CD4-positive, alpha-beta T cell treated with Interleukin-15 for 1 hour (primary cell): ENCODE measurements around the gene MEG3.

Experiments
- DNase-seq: peaks from one replicate; pipeline ENCODE4 v3.0.0-alpha.2; 2020

The MEG3 gene

DNA sequence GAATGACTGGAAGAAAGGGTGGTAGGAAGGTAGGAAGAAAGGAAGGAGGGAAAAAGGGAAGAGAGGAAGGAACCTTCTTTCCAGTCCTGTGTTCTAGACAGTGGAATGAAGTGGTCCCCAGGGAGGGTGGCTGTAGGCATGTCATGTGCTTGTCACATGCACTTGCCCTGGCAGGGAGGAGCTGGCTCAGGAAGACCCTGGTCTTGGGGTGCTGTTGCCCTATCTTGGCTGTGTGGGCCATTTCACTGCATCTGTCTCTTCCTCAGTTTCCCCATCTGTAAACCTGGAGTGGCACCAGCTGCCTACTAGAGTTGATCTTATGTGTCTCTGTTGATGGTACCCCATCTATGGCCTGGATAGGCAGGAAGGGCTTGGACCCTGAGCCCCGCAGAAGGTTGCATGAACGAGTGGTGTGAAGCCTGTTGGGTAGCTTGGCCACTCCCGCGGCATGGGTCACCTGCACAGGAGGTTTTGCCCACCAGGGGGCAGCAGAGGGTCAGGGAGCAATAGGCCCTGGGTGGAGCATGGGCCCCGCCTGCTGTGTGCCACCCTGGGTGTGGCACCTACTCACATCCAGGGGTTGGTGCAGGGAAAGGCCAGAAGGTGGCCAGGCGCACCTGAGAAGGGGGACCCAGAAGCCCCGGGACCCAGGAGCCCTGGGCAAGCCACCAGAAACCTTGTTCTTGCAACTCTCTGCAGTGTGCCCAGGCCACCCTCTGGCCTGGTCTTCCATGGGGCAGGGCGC, 25.1 kb downstream of the MEG3 start:
- peak; percentile 64 for DNase-seq

DNA sequence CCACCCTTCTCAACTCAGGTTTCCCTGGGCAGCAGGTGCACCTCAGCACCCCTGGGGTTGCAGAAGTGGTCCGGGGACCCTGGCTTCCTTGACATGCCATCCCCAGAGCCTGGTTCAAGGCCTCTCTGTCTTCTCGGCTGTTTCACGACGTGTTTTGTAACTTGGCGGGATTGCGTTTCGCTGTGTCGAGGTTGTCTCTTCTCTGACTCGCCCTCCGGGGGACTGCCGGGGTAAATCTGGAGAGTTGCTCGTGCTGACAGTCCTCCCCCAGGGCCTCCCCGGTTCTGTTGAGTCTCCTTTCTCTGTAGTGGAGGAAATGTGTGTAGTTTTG, 25.6 kb downstream of the MEG3 start:
- no peak for DNase-seq

DNA sequence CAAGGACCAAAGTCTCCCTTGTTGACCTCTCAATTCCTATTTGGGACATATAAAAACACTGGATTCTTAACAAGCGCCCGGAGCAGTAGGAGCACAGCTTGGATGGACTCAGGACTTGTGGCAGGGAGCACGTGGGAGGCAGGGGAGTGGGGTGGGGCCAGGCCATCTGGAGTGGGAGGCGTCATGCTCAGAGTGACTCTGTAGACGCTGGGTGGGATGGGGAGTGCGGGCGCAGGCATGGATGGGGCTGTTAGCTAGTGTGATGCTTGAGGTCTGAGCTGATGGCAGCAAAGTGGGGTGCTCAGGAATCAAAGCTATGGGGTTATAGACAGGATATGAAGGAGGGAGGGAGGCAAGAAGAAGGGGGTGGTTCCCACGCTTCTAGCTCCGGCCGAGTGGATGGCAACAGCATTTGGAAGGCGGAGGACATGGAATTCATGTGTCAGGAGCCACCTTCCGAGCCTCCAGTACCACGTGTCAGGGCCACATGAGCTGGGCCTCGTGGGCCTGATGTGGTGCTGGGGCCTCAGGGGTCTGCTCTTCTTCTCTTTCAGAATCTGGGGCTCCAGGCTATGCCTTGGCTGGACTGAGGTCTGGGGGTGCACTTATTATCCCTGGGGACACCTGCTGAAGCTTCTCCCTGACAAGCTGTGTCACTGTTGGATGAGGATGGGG, 26.2 kb downstream of the MEG3 start:
- no peak for DNase-seq

DNA sequence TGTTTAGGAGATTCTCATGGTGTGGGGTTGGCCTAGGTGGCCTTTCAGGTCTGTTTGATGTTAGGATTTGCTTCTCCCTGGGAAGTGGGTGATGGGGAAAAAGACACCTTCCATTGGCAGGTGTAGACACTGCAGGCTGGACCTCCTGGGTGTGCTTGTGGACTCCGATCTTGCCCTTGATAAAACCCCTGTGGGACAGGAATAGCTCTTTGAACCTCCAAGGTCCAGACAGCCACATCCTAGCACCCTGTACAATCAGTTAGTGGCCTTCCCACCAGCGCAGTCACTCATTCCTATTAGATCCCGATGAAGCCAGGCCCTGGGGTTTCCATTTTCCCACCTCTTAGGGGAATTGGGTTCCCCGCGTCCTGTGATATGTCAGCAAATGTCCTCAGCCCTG, 28.5 kb downstream of the MEG3 start:
- DNase-seq, result no peak

DNA sequence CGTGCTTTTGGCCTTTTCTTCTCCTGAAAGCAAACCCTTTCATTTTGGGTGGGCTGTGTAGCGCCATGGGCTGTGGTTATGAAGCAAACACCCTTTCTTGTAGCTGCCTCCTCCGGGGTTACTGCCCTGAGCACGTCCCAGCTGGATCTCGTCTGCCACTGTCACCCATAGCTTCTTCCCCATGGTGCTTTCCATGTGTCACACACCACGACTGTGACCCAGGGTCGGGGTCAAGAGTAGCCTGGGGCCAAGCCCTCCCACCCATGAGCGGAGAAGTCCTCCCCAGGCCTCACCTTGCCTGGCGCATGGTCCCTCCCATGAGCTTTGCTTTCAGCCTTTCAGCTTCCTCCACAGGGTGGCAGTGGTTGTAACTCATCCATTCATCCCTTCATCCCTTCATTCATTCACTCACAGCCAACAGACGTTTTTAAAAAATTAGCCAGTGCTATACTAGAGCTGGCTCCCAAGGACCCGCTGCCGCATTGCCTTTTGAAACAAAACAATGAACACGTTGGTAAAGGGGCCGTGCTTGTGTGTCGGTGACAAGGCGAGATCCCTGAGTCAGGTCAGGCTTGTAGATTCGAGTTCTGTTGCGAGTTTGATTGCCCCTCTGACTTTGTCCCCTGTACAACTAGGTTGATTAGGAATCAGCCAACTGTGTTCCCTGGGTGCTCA, 29.5 kb downstream of the MEG3 start:
- DNase-seq, result no peak

DNA sequence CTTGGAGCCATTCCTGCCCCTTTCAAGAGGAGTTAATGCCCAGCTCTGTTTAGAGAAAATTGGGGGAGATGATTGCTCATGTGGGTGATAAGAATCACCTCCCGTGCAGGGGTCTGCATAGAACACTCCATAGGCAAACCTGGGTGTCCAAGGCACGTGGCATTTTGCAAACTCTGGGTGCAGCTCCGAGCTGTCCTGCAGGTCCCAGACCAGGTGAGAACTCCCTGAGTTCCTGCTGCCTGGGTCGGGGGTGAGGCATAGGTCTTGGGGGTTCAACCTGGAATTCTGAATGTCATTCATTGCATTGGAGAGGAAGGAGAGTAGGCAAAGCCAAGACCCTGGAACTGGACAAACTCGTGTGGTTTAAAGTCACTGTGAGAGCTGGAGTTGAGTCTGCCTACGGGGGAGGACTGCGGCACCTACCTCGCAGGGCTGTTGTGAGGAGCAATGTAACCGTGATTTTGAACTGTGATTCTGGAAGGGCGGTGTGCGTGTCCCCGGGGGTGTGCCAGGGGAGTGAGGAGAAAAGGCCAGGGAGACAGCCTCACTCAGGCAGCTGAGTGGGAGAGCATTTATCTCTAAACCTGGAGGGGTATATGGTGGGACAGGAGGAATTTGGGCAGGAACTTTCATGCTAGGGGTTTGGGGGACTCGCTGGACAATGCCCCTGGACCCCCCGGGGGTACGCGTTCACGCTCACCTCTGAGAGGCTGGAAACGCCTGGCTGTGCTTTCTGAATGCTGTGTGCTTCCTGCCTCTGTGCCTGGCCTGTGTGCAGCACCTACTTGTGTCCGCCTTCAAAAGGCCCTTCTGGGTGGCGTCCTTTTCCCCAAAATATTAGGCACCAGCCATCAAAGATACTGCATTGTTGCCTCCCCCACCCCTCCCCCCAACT, 30.4 kb downstream of the MEG3 start:
- no peak for DNase-seq

DNA sequence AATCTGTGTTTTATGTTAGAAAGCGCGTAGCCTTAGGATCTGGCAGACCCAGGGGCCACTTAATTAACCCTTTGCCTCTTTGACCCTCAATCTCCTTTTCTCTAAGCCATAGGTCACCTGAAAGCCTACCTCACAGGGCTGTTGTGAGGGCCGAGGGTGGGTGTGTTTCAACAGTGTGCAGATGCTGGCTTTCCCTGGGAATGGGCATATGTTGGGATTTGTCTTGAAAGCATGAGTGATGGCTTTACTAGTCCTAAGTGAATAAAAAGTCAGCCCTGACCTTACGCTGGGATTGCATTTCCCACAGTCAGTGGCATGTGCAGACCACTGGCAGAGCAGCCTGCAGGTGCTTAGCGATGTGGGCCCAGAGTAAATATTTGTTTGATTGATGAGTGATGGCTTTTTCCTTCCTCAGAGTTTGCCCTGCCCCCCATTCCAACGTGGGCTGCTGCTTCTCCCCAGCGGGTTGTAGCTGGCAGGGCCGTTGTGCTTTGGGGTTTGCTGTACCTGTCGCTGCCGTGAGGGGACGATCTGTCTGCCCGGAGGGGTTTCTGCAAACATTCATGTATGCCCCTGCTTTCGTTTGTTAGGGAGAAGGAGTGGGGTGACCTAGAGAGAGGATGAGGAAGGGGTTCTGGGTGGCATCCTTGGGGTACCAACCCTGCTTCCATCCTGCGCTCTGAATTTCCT, 31.5 kb downstream of the MEG3 start:
- no peak for DNase-seq

DNA sequence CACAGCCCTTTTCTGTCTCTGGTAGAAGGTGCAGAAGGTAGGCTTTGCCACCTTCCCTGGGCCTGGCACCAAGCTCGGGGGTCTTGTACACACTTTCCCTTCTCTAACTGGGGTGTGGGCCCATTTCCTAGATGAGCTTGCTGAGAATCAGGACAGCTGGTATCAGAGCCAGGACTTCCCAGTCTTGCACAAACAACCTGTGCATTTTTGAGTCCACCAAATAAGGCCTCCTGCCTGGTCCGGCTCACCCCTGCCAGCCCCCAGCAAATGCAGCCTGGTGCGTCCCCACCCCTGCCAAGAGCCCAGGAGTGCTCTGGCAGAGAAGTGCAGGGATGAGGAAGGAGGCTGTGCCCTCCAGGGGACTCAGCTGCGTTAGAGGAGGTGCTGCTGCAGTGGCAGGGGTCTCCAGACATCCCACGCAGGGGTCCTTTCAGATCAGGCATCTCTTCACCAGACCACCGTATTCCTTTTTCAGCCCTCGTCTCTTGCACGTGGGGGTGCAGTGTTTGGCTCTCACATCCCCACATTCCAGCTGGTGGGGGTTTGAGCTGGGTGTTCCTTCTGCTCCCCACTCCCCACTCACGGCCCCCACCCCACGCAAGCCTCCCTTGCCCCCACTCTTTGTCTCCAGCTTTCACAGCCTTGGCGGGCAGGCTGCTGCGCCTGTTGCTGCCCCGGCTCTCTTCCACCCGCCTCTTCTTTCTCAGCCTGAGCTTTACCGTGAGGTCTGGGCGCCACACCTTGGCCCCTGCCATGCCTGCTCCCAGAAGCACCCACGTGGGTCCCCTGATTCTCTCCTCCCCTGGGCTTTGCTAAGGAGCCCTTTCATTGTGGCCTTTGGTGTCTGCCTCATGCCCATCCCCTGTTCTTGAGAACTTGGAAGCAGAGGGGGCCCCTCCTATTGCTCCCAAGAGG, 32.3 kb downstream of the MEG3 start:
- no peak for DNase-seq

DNA sequence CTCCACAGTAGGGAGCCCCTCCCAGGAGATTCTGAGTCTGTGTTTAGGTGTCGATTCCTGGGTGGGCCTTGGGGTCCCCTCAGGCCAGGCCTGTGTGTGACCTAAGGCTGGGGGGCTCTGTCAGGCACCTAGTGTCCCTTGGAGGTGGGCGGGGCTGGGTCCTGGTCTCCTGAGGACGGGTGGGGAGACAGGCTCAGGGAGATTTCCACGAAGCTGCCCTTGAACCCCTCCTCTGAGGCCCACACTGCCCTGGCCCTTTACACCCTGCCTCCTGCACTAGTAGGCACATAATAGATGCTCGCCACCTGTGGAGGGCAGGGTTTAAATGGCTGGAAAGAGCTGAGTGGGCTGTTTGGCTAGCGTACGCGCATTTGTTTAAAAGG, 32.9 kb downstream of the MEG3 start:
- no peak for DNase-seq

DNA sequence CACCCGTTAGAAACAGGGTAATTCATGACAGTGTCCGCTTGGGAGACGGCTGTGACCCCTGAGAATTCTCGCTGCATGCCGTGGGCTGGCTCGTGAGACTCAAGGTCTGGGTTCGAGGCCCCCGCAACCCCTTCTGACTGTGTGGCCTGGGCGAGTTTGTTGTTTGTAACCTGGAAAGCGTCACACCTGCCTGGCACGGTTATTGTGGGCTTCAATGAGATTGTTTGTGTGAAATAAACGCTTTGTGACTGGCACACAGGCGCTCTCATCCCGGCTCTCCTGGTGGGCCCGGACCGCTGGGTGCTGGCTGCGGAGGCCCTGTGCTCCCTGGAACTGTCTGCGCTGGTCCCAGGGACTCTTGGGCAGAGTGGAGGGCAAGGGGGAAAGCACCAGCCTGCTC, 33.9 kb downstream of the MEG3 start:
- DNase-seq, result no peak

DNA sequence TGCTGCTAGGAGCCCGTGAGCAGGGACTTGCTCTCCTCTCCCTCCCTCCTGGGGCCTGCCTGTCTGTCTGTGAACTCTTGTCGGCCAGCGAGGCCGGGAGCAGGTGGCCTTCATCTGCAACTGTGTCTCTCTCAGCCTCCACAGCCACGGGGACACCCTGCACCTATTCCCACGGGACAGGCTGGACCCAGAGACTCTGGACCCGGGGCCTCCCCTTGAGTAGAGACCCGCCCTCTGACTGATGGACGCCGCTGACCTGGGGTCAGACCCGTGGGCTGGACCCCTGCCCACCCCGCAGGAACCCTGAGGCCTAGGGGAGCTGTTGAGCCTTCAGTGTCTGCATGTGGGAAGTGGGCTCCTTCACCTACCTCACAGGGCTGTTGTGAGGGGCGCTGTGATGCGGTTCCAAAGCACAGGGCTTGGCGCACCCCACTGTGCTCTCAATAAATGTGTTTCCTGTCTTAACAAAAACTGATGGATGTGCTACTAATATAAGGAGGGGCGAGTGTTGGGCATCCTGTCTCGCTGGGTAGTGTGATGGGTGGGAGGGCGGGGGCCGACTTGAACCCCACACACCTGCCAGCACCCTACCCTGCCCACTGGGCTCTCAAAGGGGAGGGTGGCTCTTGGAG, 34.8 kb downstream of the MEG3 start:
- no peak for DNase-seq

DNA sequence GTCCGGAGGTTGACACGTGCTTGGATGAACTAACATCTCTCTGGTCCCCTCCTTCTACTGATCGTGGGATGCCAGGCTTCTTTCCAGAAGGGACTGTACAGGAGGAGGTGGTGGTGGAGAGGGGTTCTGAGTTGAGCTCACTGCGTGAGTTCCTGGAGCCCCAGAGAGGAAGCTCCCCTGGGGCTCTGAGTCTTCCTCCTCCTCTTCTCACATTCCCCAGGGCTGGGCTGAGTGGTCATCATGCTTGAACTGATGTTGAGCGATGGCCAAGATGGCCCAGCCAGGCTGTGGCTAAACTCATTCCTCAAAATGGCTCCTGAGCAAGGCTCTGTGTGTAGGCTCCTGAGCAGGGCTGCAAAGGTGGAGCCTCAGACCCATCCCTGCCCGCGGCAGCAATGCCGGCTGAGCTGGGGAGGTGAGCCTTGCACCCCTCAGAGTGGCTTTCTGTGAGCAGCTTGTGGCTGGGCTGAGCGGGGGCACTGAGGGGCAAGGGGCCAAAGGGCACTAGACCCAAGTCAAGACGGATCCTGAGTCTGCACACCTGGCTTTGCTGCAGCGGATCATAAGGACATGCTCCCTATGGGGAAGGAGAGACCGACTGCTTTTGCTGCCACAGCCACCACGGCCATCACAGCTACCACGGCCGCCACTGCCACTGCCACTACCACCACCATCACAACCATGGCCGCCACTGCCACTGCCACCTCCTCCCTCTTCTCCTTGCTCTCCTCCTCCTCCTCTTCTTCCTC, 35.4 kb downstream of the MEG3 start:
- DNase-seq, result no peak

DNA sequence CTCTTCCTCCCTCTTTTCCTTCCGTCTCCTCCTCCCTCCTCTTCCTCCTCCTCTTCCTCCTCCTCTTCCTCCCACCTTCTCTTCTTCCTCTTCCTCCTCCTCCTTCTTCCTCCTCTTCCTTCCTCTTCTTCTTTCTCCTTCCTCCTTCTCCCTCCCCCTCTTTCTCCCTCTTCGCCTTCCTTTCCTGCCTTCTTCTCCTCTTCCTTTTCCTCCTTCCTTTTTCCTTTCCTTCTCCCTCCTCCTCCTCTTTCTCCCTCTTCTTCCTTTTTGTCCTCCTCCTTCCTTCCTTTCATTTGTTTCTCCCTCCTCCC, 36.0 kb downstream of the MEG3 start:
- no peak for DNase-seq

DNA sequence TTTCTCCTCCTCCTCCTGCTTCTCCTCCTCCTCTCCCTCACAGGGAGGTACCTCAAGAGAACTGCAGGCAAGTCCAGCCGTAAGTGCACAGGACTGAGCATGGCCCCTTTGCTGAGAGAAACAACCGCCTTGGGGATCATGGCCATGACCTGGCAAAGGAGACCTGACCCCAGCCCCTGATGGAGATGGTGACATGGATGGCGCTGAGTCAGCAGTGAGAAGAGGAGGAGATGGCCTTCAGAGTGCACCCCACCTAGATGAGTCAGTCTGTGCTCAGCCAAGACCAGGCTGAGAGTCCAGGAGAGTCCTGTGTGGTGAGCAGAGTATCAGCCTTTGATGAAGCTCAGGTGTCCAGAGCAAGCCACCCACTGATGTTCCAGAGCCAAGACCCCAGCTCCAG, 36.4 kb downstream of the MEG3 start:
- peak; percentile 2 for DNase-seq

DNA sequence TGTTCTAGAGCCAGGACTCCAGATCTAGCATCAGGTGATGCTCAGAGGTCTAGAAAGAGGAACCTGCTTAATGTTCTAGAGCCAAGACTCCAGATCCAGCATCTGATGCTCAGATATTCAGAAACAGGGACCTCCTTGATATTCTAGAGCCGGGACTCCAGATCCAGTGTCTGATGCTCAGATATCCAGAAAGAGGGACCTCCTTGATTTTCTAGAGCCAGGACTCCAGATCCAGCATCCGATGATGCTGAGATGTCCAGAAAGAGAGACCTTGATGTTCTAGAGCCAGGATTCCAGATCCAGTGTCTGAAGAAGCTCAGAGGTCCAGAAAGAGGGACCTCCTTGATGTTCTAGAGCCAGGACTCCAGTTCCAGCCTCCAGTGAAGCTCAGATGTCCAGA, 36.9 kb downstream of the MEG3 start:
- DNase-seq, result peak; percentile 2

DNA sequence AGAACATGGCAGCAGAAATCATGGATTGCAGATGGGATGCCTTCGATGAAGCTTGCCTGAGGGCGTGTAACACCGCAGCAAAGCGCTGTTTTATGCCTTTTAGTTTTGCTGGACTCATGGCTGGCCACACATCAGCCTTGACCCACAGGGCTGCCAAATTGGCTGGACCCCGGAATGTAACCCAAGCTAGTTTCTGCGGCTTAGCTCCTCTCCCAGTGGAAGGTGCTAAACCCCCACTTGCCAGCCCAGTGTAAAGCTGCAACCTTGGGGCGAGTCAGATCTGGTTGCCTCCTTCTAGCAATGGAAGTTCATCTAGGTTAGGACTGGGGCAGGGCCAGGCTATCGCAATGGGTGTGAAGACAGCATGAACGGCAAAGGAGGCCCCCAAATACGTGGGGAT, 38.3 kb downstream of the MEG3 start:
- peak; percentile 7 for DNase-seq

DNA sequence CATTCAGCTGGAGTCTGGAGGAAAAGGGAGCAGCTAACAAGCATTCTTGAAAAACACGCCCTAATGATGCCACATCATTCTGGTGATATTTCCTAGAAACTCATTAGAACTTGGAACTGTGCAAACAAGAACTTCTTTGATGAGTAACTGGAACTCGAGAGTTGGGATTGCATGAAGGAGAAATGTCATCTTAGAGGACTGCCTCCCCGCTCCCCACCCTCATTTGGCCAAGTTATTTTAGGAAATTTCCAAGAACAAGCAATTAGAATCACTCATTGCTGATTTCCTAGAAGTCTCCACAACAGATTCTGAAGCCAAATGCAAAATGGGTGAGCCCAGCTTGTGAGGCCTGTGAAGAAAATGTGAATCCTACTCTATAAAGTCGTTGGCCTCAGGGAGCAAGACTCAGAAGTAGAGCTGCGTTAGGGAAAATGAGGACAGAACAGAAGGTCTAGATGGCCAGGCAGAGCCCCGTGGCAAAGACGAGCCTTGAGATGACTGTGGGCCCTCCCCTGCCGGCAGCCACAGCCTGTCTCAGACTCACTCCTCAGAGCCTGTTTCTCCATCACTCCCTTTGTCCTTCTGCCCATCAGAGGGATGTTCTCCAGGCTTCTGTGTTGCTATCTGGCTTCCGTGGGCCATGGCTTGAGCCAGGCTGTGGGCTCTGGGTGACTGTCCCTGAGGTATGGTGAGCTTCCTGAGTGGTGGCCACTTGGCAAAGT, 39.2 kb downstream of the MEG3 start:
- DNase-seq, result peak; percentile 2

DNA sequence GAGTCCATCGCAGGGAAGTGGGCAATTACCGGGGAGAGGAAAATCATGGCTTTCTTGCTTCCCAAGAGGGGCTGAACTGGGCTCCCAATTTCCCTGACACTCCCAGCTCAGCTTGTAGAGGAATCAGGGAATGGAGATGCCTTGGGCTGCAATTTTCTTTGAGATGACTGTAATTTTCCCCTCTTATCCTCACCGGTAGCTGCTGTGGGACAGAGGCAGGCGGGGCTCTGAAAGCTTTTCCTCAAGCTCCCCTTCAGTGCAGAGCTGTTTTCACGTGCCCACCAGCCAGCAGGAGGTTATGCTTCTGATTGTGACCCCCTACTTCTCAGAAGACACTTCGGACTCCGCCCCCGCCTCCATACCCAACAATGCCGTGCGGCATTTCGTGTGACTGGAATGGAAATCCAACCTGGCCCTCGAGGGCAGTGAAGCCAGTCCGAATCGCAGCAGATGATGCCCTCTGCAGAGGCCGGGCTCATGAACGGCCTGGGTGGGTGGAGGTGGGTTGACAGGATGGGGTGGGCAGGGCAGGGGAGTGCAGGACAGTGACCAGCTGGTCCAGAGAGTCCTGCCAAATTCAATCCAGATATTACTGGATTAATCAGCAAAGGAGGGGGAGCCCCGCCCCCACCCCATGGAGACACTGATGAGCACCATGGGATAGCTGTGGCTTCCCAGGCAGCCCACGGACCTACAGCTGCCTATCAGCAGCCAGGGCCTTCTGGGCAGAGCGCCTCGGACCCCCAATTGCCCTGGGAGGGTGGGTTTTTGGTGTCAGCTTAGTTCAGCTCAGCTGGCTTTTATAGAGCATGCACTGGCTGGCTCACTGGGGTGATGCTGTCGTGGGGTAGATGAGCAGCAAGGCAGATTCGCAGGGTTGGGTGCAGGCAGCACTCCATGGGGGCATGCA, 40.0 kb downstream of the MEG3 start:
- peak; percentile 6 for DNase-seq
